Transverse colon (tissue), 4 donors: ENCODE measurements around the gene NKIRAS2. TPM values are rescaled to one million over a fixed set of nuclear protein-coding genes. Genes with fewer than 3 reads are reported as not detected.

Source experiments
- DNase-seq: peaks from one replicate; pipeline ENCODE4 v3.0.0-alpha.2; 2019
- H3K27ac ChIP-seq, 4 donors: fragments of 200-600 bp; sonication (generic); 2 replicates each; pipeline ENCODE4 v1.5.1; 2016 to 2018; ENCODE audit warnings: inconsistent platforms in 4 of 4
- H3K27me3 ChIP-seq: fragments of 200-600 bp; sonication (generic); 2 replicates; pipeline ENCODE4 v1.5.1; 2017; ENCODE audit warnings: inconsistent platforms
- H3K36me3 ChIP-seq, 4 donors: fragments of 200-600 bp; sonication (generic); 2 replicates each; pipeline ENCODE4 v1.5.1; 2017 to 2019; ENCODE audit warnings: inconsistent platforms in 4 of 4
- H3K4me1 ChIP-seq, 4 donors: fragments of 200-600 bp; sonication (generic); 2 replicates each; pipeline ENCODE4 v1.5.1; 2017 to 2020; ENCODE audit warnings: inconsistent platforms in 4 of 4
- H3K4me3 ChIP-seq, 4 donors: fragments of 200-600 bp; sonication (generic); 1 replicate in 1 of 4; 2 replicates in 3 of 4; pipeline versions ENCODE4 v1.5.1 to v1.6.1; 2017 to 2019; ENCODE audit warnings: inconsistent platforms in 4 of 4
- H3K9me3 ChIP-seq, 2 donors: fragments of 200-600 bp; sonication (generic); 2 replicates each; pipeline ENCODE4 v1.5.1; 2017 to 2019; ENCODE audit warnings: inconsistent platforms in 2 of 2
- EP300 ChIP-seq: sonication (generic); formaldehyde crosslinking; IDR thresholded peaks from one replicate; pipeline ENCODE4 v1.6.1; 2017; ENCODE audit warnings: antibody characterized with exemption, low read depth
- POLR2A ChIP-seq: fragments of 450-650 bp; IDR thresholded peaks from one replicate; pipeline ENCODE4 v1.6.1; 2016; ENCODE audit warnings: antibody characterized with exemption, mild to moderate bottlenecking, moderate library complexity
- POLR2AphosphoS5 ChIP-seq, 3 donors: sonication (generic); formaldehyde crosslinking; IDR thresholded peaks; one replicate each; pipeline ENCODE4 v1.6.1; 2016; ENCODE audit warnings: antibody characterized with exemption in 3 of 3
- WGBS, 2 donors: methylation state at CpG; one replicate each; pipeline ENCODE4 v1.1.5; 2018; ENCODE audit warnings: low coverage in 1 of 2; 5-methylcytosine and 5-hydroxymethylcytosine counted together
- in situ Hi-C, 4 donors: fragments of 200-750 bp; cut with MboI; loops; one replicate each; pipeline versions ENCODE4 v1.15.0 to v1.15.1; 2017; ENCODE audit warnings: low sequenced_read_pairs in 3 of 4, low pct_ligation_motif_present in 1 of 4, low pct_unique_long_range_greater_than_20kb in 1 of 4
- intact Hi-C: fragments of 100-400 bp; cut with DNase I; formaldehyde crosslinking; loops from one replicate; pipeline ENCODE4 v1.15.1; 2023; ENCODE audit warnings: low total_unique reads
- total RNA-seq, 4 donors: library from RNA; depleted of rRNA; stranded (reverse); fragments of >200 nt; gene quantifications; one replicate each; pipeline ENCODE4 v1.1.0, GENCODE V29; 2016
- TF ChIP-seq, protein P1 (sequence below), 5 experiments: fragments of 200-600 bp in 3 of 5; fragments of 450-650 bp in 2 of 5; sonication (generic) in 3 of 5; IDR thresholded peaks; 1 replicate in 2 of 5; 2 replicates in 3 of 5; pipeline ENCODE4 v1.5.1; 2016 to 2017; ENCODE audit warnings: antibody characterized with exemption in 5 of 5, inconsistent platforms in 3 of 5, mild to moderate bottlenecking in 2 of 5, moderate library complexity in 1 of 5

Gene NKIRAS2
- total RNA-seq, 4 donors from 2014 or later, result 20.5 to 52.7 (median 35.0) TPM

- in situ Hi-C loops, result no loop called here
- peaks cover 13% of the 10 kb centered on the region for H3K27me3 ChIP-seq
- WGBS, 2 donors, result 95% methylated on average over 7 of the region's 7 CpGs; no CpG with 5 or more reads in 1 of the 2 donors
- intact Hi-C loops, result no loop called here
- H3K4me3 ChIP-seq, result no peak overlapping the region
- no peak overlapping the region for H3K27ac ChIP-seq
- no peak for TF ChIP-seq POLR2A
- TF ChIP-seq EP300, result no peak
- TF ChIP-seq, protein P1, sequence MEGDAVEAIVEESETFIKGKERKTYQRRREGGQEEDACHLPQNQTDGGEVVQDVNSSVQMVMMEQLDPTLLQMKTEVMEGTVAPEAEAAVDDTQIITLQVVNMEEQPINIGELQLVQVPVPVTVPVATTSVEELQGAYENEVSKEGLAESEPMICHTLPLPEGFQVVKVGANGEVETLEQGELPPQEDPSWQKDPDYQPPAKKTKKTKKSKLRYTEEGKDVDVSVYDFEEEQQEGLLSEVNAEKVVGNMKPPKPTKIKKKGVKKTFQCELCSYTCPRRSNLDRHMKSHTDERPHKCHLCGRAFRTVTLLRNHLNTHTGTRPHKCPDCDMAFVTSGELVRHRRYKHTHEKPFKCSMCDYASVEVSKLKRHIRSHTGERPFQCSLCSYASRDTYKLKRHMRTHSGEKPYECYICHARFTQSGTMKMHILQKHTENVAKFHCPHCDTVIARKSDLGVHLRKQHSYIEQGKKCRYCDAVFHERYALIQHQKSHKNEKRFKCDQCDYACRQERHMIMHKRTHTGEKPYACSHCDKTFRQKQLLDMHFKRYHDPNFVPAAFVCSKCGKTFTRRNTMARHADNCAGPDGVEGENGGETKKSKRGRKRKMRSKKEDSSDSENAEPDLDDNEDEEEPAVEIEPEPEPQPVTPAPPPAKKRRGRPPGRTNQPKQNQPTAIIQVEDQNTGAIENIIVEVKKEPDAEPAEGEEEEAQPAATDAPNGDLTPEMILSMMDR (IDR thresholded peaks at IDR 0.05), result no peak
- TF ChIP-seq POLR2AphosphoS5 (IDR thresholded peaks at IDR 0.05), result no peak
- H3K36me3 ChIP-seq, result no peaks in the 10 kb centered on the region
- H3K9me3 ChIP-seq, result no peaks in the 10 kb centered on the region
- H3K4me1 ChIP-seq, result peaks cover 0 to 14% (median 4%) of the 10 kb centered on the region in 4 donors
- DNase-seq, result no peak
Observed at GRCh38 chr17:42051645-42052044, 31.8 kb downstream of the NKIRAS2 start.

GRCh38 chr17:42052346-42052877, 32.5 kb downstream of the NKIRAS2 start:
- 67 to 82% methylated on average over 1 to 6 of the region's 6 CpGs for WGBS, 2 donors
- TF ChIP-seq POLR2A, result no peak
- TF ChIP-seq, protein P1 (IDR thresholded peaks at IDR 0.05), result no peak
- TF ChIP-seq POLR2AphosphoS5 (IDR thresholded peaks at IDR 0.05), result no peak
- no peak for TF ChIP-seq EP300
- H3K9me3 ChIP-seq, result no peaks in the 10 kb centered on the region
- H3K27me3 ChIP-seq, result peaks cover 13% of the 10 kb centered on the region
- no peak overlapping the region for H3K27ac ChIP-seq
- in situ Hi-C loops (no loop called here), intact Hi-C loops (no loop called here)
- no peak for DNase-seq
- no peak overlapping the region for H3K4me3 ChIP-seq
- peaks cover 0 to 14% (median 4%) of the 10 kb centered on the region in 4 donors for H3K4me1 ChIP-seq
- no peaks in the 10 kb centered on the region for H3K36me3 ChIP-seq

GRCh38 chr17:42053731-42054500, 34.0 kb downstream of the NKIRAS2 start:
- Histone ChIP-seq H3K36me3 (no peaks in the 10 kb centered on the region), H3K9me3 (no peaks in the 10 kb centered on the region)

GRCh38 chr17:42055027-42055426, 35.1 kb downstream of the NKIRAS2 start:
- H3K27me3 ChIP-seq, result peaks cover 13% of the 10 kb centered on the region
- no peak overlapping the region for H3K4me3 ChIP-seq
- TF ChIP-seq, protein P1 (IDR thresholded peaks at IDR 0.05), result no peak
- TF ChIP-seq POLR2A (no peak), POLR2AphosphoS5 (IDR thresholded peaks at IDR 0.05) (no peak), EP300 (no peak)
- H3K4me1 ChIP-seq, result peaks cover 0 to 8% (median 4%) of the 10 kb centered on the region in 4 donors
- H3K36me3 ChIP-seq, result no peaks in the 10 kb centered on the region
- intact Hi-C loops (no loop called here), in situ Hi-C loops (no loop called here)
- H3K27ac ChIP-seq, result no peak overlapping the region
- 50% methylated on average over 3 of the region's 3 CpGs; no CpG with 5 or more reads in 1 of the 2 donors for WGBS, 2 donors
- H3K9me3 ChIP-seq, result no peaks in the 10 kb centered on the region
- DNase-seq, result no peak

More at GRCh38 chr17:42053731-42054500, 34.0 kb downstream of the NKIRAS2 start:
- DNase-seq, result no peak
- intact Hi-C loops (no loop called here), in situ Hi-C loops (no loop called here)
- Histone ChIP-seq H3K4me3 (no peak overlapping the region), H3K27ac (no peak overlapping the region), H3K4me1 (peaks cover 0 to 14% (median 4%) of the 10 kb centered on the region in 4 donors), H3K27me3 (peaks cover 13% of the 10 kb centered on the region)
- 56 to 86% methylated on average over 1 to 12 of the region's 12 CpGs for WGBS, 2 donors
- TF ChIP-seq EP300 (no peak), POLR2A (no peak), POLR2AphosphoS5 (IDR thresholded peaks at IDR 0.05) (no peak)
- TF ChIP-seq, protein P1 (IDR thresholded peaks at IDR 0.05), result no peak
